SK-N-SH treated with all-trans-retinoic acid at 6 μM for 48 hours (cell line): ENCODE data around the gene S100PBP.

ENCODE experiments used
- ATAC-seq: fragments of 200-7000 bp; cut with Tn5 transposase; 3 replicates; pipeline ENCODE4 v1.9.1; 2020; ENCODE audit warnings: mild to moderate bottlenecking, moderate library complexity
- ARNTL ChIP-seq: fragments of 450-650 bp; formaldehyde crosslinking; IDR thresholded peaks from 2 replicates; pipeline ENCODE4 v1.5.0; 2020; ENCODE audit warnings: low read depth, mild to moderate bottlenecking, moderate library complexity, borderline replicate concordance
- BACH2 ChIP-seq: fragments of 250-450 bp; sonication (Bioruptor Pico); IDR thresholded peaks from 2 replicates; pipeline ENCODE4 v1.9.0; 2021; ENCODE audit warnings: mild to moderate bottlenecking, borderline replicate concordance
- CSDC2 ChIP-seq: fragments of 250-450 bp; sonication (Bioruptor Pico); IDR thresholded peaks from 2 replicates; pipeline ENCODE4 v1.5.0; 2020; ENCODE audit warnings: mild to moderate bottlenecking, moderate library complexity
- GLIS3 ChIP-seq: fragments of 250-450 bp; sonication (Bioruptor Pico); IDR thresholded peaks from 2 replicates; pipeline ENCODE4 v1.5.0; 2020; ENCODE audit warnings: mild to moderate bottlenecking, moderate library complexity
- ISL1 ChIP-seq: fragments of 250-450 bp; sonication (Bioruptor Pico); IDR thresholded peaks from 2 replicates; pipeline ENCODE4 v2.1.2; 2022; ENCODE audit warnings: mild to moderate bottlenecking, moderate library complexity
- OSR1 ChIP-seq: fragments of 250-450 bp; sonication (Bioruptor Pico); IDR thresholded peaks from 2 replicates; pipeline ENCODE4 v1.8.0; 2022; ENCODE audit warnings: moderate library complexity, mild to moderate bottlenecking, inconsistent platforms
- PPARA ChIP-seq: fragments of 250-450 bp; sonication (Bioruptor Pico); IDR thresholded peaks from 2 replicates; pipeline ENCODE4 v1.5.0; 2020; ENCODE audit warnings: mild to moderate bottlenecking, borderline replicate concordance
- RARB ChIP-seq: fragments of 250-450 bp; sonication (Bioruptor Pico); IDR thresholded peaks from 2 replicates; pipeline ENCODE4 v1.8.0; 2021; ENCODE audit warnings: mild to moderate bottlenecking, moderate library complexity
- SNAI2 ChIP-seq: fragments of 250-450 bp; sonication (Bioruptor Pico); IDR thresholded peaks from 2 replicates; pipeline ENCODE4 v1.5.0; 2020; ENCODE audit warnings: mild to moderate bottlenecking, moderate library complexity
- TCF4 ChIP-seq: fragments of 250-450 bp; sonication (Bioruptor Pico); IDR thresholded peaks from 2 replicates; pipeline ENCODE4 v1.8.0; 2021; ENCODE audit warnings: mild to moderate bottlenecking, moderate library complexity, borderline replicate concordance
- TOX ChIP-seq: fragments of 250-450 bp; sonication (Bioruptor Pico); IDR thresholded peaks from 2 replicates; pipeline ENCODE4 v1.8.0; 2021; ENCODE audit warnings: mild to moderate bottlenecking, moderate library complexity, borderline replicate concordance
- ZC3H10 ChIP-seq: fragments of 250-450 bp; sonication (Bioruptor Pico); IDR thresholded peaks from 2 replicates; pipeline ENCODE4 v1.5.1; 2021; ENCODE audit warnings: mild to moderate bottlenecking, moderate library complexity
- ZFP3 ChIP-seq: fragments of 250-450 bp; sonication (Bioruptor Pico); IDR thresholded peaks from 2 replicates; pipeline ENCODE4 v1.5.0; 2020; ENCODE audit warnings: mild to moderate bottlenecking, moderate library complexity
- ZFP30 ChIP-seq: fragments of 450-650 bp; formaldehyde crosslinking; IDR thresholded peaks from 2 replicates; pipeline ENCODE4 v1.5.0; 2022; ENCODE audit warnings: mild to moderate bottlenecking, moderate library complexity
- ZNF565 ChIP-seq: fragments of 450-650 bp; formaldehyde crosslinking; conservative IDR thresholded peaks from 2 replicates; pipeline ENCODE4 v1.5.0; 2020; ENCODE audit warnings: low read depth, mild to moderate bottlenecking, moderate library complexity
- ZNF70 ChIP-seq: fragments of 450-650 bp; formaldehyde crosslinking; IDR thresholded peaks from 2 replicates; pipeline ENCODE4 v1.5.0; 2020; ENCODE audit warnings: mild to moderate bottlenecking, moderate library complexity
- ZNF8 ChIP-seq: fragments of 450-650 bp; formaldehyde crosslinking; IDR thresholded peaks from 2 replicates; pipeline ENCODE4 v1.5.0; 2020; ENCODE audit warnings: mild to moderate bottlenecking, moderate library complexity
- TF ChIP-seq, protein P1 (sequence below): fragments of 250-450 bp; sonication (Bioruptor Pico); IDR thresholded peaks from 2 replicates; pipeline ENCODE4 v1.8.0; 2021; ENCODE audit warnings: low read depth, mild to moderate bottlenecking, moderate library complexity, borderline replicate concordance
- TF ChIP-seq, protein P2 (sequence below): fragments of 250-450 bp; sonication (Bioruptor Pico); IDR thresholded peaks from 2 replicates; pipeline ENCODE4 v1.5.0; 2020; ENCODE audit warnings: mild to moderate bottlenecking, moderate library complexity
- TF ChIP-seq, protein P3 (sequence below): fragments of 250-450 bp; sonication (Bioruptor Pico); IDR thresholded peaks from 2 replicates; pipeline ENCODE4 v1.5.1; 2021; ENCODE audit warnings: mild to moderate bottlenecking, moderate library complexity
- TF ChIP-seq, protein P4 (sequence below): fragments of 250-450 bp; sonication (Bioruptor Pico); IDR thresholded peaks from 2 replicates; pipeline ENCODE4 v1.5.1; 2020; ENCODE audit warnings: low read depth, mild to moderate bottlenecking, moderate library complexity
- TF ChIP-seq, protein P5 (sequence below): fragments of 250-450 bp; sonication (Bioruptor Pico); IDR thresholded peaks from 2 replicates; pipeline ENCODE4 v1.8.0; 2020; ENCODE audit warnings: mild to moderate bottlenecking, moderate library complexity, borderline replicate concordance

Gene S100PBP

DNA sequence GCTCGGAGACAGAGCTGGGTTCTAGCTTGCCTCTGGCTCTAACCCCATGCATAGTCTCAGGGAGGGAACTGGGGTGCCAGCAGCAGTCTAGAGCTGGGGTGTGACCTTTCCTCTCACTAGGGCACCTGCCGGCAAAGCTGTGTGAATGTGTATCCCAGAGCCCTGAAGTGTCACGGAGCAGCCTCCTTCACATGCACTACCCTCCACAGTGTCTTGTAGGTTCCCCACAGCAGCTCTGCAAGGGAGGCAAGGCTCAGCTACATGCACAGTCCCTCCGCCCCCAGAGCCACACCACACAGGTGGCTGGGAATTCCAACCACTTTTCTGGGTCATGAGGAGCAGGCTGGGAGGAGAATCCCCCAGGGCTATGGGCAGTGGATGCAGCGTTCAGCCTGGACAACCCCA, 61.2 kb downstream of the S100PBP start:
- TF ChIP-seq ZFP30 (no peak), OSR1 (CRISPR knock-in tag) (no peak), CSDC2 (CRISPR knock-in tag) (no peak), BACH2 (no peak), ISL1 (CRISPR knock-in tag) (no peak), ZNF70 (no peak), ZFP3 (no peak), ZNF8 (CRISPR knock-in tag) (no peak), ZNF565 (CRISPR knock-in tag) (no peak), ZC3H10 (no peak), ARNTL (CRISPR knock-in tag) (no peak), GLIS3 (CRISPR knock-in tag) (no peak)
- TF ChIP-seq, protein P1, sequence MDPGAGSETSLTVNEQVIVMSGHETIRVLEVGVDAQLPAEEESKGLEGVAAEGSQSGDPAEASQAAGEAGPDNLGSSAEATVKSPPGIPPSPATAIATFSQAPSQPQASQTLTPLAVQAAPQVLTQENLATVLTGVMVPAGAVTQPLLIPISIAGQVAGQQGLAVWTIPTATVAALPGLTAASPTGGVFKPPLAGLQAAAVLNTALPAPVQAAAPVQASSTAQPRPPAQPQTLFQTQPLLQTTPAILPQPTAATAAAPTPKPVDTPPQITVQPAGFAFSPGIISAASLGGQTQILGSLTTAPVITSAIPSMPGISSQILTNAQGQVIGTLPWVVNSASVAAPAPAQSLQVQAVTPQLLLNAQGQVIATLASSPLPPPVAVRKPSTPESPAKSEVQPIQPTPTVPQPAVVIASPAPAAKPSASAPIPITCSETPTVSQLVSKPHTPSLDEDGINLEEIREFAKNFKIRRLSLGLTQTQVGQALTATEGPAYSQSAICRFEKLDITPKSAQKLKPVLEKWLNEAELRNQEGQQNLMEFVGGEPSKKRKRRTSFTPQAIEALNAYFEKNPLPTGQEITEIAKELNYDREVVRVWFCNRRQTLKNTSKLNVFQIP (CRISPR knock-in tag): no peak
- TF ChIP-seq, protein P2, sequence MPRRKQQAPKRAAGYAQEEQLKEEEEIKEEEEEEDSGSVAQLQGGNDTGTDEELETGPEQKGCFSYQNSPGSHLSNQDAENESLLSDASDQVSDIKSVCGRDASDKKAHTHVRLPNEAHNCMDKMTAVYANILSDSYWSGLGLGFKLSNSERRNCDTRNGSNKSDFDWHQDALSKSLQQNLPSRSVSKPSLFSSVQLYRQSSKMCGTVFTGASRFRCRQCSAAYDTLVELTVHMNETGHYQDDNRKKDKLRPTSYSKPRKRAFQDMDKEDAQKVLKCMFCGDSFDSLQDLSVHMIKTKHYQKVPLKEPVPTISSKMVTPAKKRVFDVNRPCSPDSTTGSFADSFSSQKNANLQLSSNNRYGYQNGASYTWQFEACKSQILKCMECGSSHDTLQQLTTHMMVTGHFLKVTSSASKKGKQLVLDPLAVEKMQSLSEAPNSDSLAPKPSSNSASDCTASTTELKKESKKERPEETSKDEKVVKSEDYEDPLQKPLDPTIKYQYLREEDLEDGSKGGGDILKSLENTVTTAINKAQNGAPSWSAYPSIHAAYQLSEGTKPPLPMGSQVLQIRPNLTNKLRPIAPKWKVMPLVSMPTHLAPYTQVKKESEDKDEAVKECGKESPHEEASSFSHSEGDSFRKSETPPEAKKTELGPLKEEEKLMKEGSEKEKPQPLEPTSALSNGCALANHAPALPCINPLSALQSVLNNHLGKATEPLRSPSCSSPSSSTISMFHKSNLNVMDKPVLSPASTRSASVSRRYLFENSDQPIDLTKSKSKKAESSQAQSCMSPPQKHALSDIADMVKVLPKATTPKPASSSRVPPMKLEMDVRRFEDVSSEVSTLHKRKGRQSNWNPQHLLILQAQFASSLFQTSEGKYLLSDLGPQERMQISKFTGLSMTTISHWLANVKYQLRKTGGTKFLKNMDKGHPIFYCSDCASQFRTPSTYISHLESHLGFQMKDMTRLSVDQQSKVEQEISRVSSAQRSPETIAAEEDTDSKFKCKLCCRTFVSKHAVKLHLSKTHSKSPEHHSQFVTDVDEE (CRISPR knock-in tag): no peak
- TF ChIP-seq, protein P3, sequence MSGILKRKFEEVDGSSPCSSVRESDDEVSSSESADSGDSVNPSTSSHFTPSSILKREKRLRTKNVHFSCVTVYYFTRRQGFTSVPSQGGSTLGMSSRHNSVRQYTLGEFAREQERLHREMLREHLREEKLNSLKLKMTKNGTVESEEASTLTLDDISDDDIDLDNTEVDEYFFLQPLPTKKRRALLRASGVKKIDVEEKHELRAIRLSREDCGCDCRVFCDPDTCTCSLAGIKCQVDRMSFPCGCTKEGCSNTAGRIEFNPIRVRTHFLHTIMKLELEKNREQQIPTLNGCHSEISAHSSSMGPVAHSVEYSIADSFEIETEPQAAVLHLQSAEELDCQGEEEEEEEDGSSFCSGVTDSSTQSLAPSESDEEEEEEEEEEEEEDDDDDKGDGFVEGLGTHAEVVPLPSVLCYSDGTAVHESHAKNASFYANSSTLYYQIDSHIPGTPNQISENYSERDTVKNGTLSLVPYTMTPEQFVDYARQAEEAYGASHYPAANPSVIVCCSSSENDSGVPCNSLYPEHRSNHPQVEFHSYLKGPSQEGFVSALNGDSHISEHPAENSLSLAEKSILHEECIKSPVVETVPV (CRISPR knock-in tag): no peak
- TF ChIP-seq, protein P4, sequence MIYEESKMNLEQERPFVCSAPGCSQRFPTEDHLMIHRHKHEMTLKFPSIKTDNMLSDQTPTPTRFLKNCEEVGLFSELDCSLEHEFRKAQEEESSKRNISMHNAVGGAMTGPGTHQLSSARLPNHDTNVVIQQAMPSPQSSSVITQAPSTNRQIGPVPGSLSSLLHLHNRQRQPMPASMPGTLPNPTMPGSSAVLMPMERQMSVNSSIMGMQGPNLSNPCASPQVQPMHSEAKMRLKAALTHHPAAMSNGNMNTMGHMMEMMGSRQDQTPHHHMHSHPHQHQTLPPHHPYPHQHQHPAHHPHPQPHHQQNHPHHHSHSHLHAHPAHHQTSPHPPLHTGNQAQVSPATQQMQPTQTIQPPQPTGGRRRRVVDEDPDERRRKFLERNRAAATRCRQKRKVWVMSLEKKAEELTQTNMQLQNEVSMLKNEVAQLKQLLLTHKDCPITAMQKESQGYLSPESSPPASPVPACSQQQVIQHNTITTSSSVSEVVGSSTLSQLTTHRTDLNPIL (CRISPR knock-in tag): no peak
- no peak for ATAC-seq

DNA sequence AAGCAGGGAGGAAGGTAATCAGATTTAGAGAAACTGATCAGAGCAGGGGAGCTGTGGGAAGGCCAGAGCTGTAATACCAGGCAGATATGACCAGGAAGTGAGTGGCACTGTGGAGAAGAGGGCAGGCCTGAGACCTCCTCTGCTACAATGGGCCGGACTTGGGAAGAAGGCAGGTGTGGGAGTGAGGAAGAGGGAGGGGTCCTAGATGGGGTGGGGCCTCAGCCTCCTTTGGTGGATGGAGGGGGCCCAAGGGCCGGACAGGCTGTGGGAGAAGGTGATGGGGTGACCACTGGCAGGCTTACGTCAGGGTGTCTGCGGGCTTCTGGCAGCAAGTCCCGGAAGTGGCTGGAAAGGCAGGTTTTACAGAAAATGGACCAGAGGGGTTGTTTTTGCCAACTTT, 63.8 kb downstream of the S100PBP start:
- ATAC-seq: no peak
- no peak for TF ChIP-seq TCF4 (CRISPR knock-in tag)
- TF ChIP-seq SNAI2: no peak
- no peak for TF ChIP-seq TOX (CRISPR knock-in tag)
- TF ChIP-seq RARB (CRISPR knock-in tag): no peak
- TF ChIP-seq CSDC2 (CRISPR knock-in tag): no peak
- no peak for TF ChIP-seq OSR1 (CRISPR knock-in tag)
- no peak for TF ChIP-seq ZNF70
- TF ChIP-seq ZNF565 (CRISPR knock-in tag): no peak

DNA sequence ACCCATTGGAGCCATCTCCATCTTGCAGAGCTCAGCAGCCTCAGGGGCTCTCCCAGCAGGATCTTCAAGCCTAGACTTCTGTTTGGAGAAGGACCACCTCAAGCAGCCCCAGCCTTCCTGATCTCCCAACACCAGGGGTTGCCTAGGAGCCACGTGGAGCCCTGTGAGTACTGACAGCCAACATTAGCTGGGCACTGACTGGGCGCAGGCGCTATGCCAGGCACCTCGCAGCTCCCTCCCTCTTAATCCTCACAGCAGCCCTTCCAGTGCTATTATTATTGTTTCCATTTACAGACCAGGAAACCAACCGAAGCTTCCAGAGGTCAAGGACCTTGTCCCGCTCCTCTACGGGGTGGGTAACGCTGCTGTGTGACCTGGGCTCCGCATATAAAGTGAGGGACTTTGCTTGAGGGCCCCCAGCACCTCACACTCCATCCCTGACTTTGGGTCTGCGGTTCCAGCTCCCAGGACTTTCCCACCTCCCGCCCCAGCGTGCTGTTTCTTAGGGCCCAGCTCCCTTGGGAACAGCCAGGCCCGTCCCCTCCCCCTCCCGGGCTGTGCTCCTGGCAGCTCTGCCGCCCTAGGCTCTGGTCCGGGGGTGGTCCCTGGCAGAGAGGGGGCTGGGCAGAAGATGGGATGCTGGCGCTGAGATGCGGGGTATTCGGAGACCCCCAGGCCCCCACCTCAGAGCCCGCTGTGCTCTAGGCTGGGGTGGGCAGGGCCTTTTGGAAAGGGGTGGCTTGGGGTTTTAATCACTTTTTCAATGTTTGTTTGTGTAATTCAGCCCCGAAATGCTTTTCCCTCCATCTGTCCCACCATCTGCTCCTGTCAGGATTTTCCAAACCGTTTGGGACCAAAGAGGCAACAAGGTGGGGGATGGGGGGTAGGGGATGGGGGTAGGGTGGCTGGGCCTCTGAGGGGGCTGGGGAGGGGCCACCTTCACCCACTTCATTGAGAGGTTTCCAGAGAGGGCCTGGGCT, 64.7 kb downstream of the S100PBP start:
- TF ChIP-seq PPARA (CRISPR knock-in tag): no peak
- TF ChIP-seq, protein P5, sequence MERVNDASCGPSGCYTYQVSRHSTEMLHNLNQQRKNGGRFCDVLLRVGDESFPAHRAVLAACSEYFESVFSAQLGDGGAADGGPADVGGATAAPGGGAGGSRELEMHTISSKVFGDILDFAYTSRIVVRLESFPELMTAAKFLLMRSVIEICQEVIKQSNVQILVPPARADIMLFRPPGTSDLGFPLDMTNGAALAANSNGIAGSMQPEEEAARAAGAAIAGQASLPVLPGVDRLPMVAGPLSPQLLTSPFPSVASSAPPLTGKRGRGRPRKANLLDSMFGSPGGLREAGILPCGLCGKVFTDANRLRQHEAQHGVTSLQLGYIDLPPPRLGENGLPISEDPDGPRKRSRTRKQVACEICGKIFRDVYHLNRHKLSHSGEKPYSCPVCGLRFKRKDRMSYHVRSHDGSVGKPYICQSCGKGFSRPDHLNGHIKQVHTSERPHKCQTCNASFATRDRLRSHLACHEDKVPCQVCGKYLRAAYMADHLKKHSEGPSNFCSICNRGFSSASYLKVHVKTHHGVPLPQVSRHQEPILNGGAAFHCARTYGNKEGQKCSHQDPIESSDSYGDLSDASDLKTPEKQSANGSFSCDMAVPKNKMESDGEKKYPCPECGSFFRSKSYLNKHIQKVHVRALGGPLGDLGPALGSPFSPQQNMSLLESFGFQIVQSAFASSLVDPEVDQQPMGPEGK (CRISPR knock-in tag): no peak
- TF ChIP-seq, protein P2 (CRISPR knock-in tag): no peak
- TF ChIP-seq GLIS3 (CRISPR knock-in tag): no peak
- TF ChIP-seq ZNF8 (CRISPR knock-in tag): no peak
- no peak for TF ChIP-seq CSDC2 (CRISPR knock-in tag)
- TF ChIP-seq TOX (CRISPR knock-in tag): no peak
- TF ChIP-seq RARB (CRISPR knock-in tag): no peak
- no peak for TF ChIP-seq ISL1 (CRISPR knock-in tag)
- TF ChIP-seq BACH2: no peak
- TF ChIP-seq SNAI2: no peak
- TF ChIP-seq ARNTL (CRISPR knock-in tag): no peak
- TF ChIP-seq ZFP3: no peak

More for the DNA sequence above, 64.7 kb downstream of the S100PBP start:
- ATAC-seq: no peak
